ENCODE results near the gene RAET1G.

RAET1G gene

GRCh38 chr6:149942461-149942829, 19.5 kb upstream of the RAET1G start:
- Histone ChIP-seq H3F3A (ENCODE audit: insufficient read depth, low read length) (no peaks in the 10 kb centered on the region), H3K4me3 (ENCODE audit: low read length) (no peak overlapping the region), H3K9me2 (replicated peaks; ENCODE audit: insufficient read depth, low read length) (no peaks in the 10 kb centered on the region), H3K9ac (ENCODE audit: low read length) (no peak overlapping the region), H3K27ac (ENCODE audit: low read length) (no peak overlapping the region), H3K36me3 (replicated peaks; ENCODE audit: insufficient read depth, low read length) (no peaks in the 10 kb centered on the region), H3K4me2 (ENCODE audit: low read depth, low read length) (no peak overlapping the region), H2AFZ (ENCODE audit: low read length) (no peak overlapping the region), H3K9me3 (replicated peaks; ENCODE audit: insufficient read depth, low read length) (no peaks in the 10 kb centered on the region), H3K27me3 (replicated peaks; ENCODE audit: insufficient read depth, low read length) (peaks cover 42% of the 10 kb centered on the region), H3K79me2 (ENCODE audit: low read length) (no peaks in the 10 kb centered on the region), H4K20me1 (ENCODE audit: insufficient read depth, low read length) (no peaks in the 10 kb centered on the region), H3K4me1 (ENCODE audit: low read length) (0 out of 2 replicates have a peak, but pooled peaks cover 8% of the 10 kb centered on the region)
- TF ChIP-seq EZH2phosphoT487 (IDR thresholded peaks at IDR 0.05; ENCODE audit: low read length) (no peak), EZH2 (optimal IDR thresholded peaks at IDR 0.05; ENCODE audit: low read depth, low read length) (no peak), CTCF (IDR thresholded peaks at IDR 0.05; ENCODE audit: low read length) (no peak)
- DNase-seq: no peak

DNA sequence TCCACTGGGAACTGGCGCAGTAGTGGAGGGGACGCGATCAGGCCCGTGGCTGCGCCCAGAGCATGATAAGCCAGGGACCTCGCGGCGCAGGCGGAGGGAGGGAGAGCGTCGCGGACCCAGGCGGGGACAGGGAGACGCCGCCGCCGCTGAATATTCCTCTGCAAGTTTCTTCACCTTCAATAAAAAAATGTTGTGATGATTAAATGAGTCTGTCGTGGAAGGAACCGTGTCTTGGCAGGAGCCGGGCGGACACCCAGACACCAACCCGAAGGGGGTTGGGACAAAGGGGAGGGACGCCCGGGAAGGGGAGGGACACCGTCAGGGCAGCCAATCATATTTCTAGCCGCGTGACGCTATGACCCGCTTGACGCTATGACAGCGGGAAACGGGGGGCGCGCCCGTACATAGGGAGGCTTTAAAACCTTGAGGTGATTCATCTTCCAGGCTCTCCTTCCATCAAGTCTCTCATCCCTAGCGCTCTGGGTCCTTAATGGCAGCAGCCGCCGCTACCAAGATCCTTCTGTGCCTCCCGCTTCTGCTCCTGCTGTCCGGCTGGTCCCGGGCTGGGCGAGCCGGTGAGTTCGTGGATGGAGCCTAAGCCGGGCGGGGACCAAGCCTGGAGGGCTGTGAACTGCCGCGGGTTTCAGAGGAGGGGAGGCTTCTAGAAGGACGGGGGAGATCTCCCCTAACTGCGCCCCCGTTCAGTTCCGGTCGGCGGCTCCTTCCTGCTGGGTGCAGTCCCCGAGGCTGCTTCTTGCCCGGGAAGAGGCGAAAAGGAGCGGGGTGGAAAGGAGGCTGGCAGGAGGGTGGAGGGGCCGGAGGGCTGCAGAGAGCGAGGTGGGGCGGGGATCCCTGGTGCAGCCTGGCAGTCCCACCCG, 18.9 kb upstream of the RAET1G start, which contains the start of gene ULBP2:
ULBP2 (plus strand) TSS at position 432 of the 878 bp plus-strand sequence; CDS start at position 491, 59 bp downstream.
- no peak within 1 kb of the TSS for H3K27ac ChIP-seq (ENCODE audit: low read length)
- no peaks in the 10 kb centered on the region for H3F3A ChIP-seq (ENCODE audit: insufficient read depth, low read length)
- no peak within 1 kb of the TSS for H3K9ac ChIP-seq (ENCODE audit: low read length)
- H4K20me1 ChIP-seq (ENCODE audit: insufficient read depth, low read length): no peaks in the 10 kb centered on the region
- no peak for DNase-seq
- H3K36me3 ChIP-seq (replicated peaks; ENCODE audit: insufficient read depth, low read length): no peaks in the 10 kb centered on the region
- H3K4me3 ChIP-seq (ENCODE audit: low read length): no peak within 1 kb of the TSS
- no peaks in the 10 kb centered on the region for H3K79me2 ChIP-seq (ENCODE audit: low read length)
- no peak for TF ChIP-seq EZH2 (optimal IDR thresholded peaks at IDR 0.05; ENCODE audit: low read depth, low read length)
- TF ChIP-seq CTCF (IDR thresholded peaks at IDR 0.05; ENCODE audit: low read length): no peak
- no peak for TF ChIP-seq EZH2phosphoT487 (IDR thresholded peaks at IDR 0.05; ENCODE audit: low read length)
- H2AFZ ChIP-seq (ENCODE audit: low read length): no peak within 1 kb of the TSS
- H3K4me2 ChIP-seq (ENCODE audit: low read depth, low read length): no peak within 1 kb of the TSS
- no peaks in the 10 kb centered on the region for H3K9me3 ChIP-seq (replicated peaks; ENCODE audit: insufficient read depth, low read length)
- H3K9me2 ChIP-seq (replicated peaks; ENCODE audit: insufficient read depth, low read length): no peaks in the 10 kb centered on the region
- H3K27me3 ChIP-seq (replicated peaks; ENCODE audit: insufficient read depth, low read length): peaks cover 47% of the 10 kb centered on the region
- H3K4me1 ChIP-seq (ENCODE audit: low read length): 0 out of 2 replicates have a peak, but pooled peaks cover 8% of the 10 kb centered on the region

DNA sequence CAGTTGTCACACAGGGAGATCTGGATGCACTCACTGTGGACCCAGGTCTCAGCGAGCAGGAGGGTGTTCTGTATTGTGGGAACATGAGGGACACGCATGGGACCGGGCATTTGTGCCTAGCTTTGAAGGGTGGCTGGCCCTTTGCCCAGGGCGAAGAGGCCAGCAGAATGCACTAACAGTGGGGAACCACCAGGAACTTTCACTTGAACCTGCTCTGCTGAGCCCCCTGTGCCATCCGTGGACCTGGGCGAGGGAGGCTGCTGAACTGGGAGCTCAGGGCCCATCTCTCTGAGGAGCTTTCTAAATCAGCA, 17.7 kb upstream of the RAET1G start:
- Histone ChIP-seq H4K20me1 (ENCODE audit: insufficient read depth, low read length) (no peaks in the 10 kb centered on the region), H3F3A (ENCODE audit: insufficient read depth, low read length) (no peaks in the 10 kb centered on the region), H3K9ac (ENCODE audit: low read length) (no peak overlapping the region), H3K27ac (ENCODE audit: low read length) (no peak overlapping the region), H2AFZ (ENCODE audit: low read length) (no peak overlapping the region), H3K36me3 (replicated peaks; ENCODE audit: insufficient read depth, low read length) (no peaks in the 10 kb centered on the region), H3K27me3 (replicated peaks; ENCODE audit: insufficient read depth, low read length) (peaks cover 56% of the 10 kb centered on the region), H3K9me3 (replicated peaks; ENCODE audit: insufficient read depth, low read length) (no peaks in the 10 kb centered on the region), H3K79me2 (ENCODE audit: low read length) (no peaks in the 10 kb centered on the region), H3K9me2 (replicated peaks; ENCODE audit: insufficient read depth, low read length) (no peaks in the 10 kb centered on the region), H3K4me3 (ENCODE audit: low read length) (no peak overlapping the region), H3K4me2 (ENCODE audit: low read depth, low read length) (no peak overlapping the region), H3K4me1 (ENCODE audit: low read length) (0 out of 2 replicates have a peak, but pooled peaks cover 8% of the 10 kb centered on the region)
- TF ChIP-seq EZH2 (optimal IDR thresholded peaks at IDR 0.05; ENCODE audit: low read depth, low read length) (no peak), CTCF (IDR thresholded peaks at IDR 0.05; ENCODE audit: low read length) (no peak), EZH2phosphoT487 (IDR thresholded peaks at IDR 0.05; ENCODE audit: low read length) (no peak)
- DNase-seq: no peak

All from MM.1S (cell line).